GM12878 (cell line): ENCODE data around the gene USP37. TPM values are rescaled to one million over a fixed set of nuclear protein-coding genes. Genes with fewer than 3 reads are reported as not detected.

Experiments
- ATAC-seq: fragments of 200-7000 bp; cut with Tn5 transposase; 3 replicates; pipeline ENCODE4 v1.9.1; 2020; ENCODE audit warnings: mild to moderate bottlenecking, moderate library complexity
- BruUV-seq: library from RNA; stranded (reverse); fragments of 400-500 nt; replicated peaks from 2 replicates; lab custom pipeline; 2021; lab: Mats Ljungman, UMichigan
- CTCF ChIA-PET: fragments of 300-600 bp; sonication (Branson Sonifier 250); formaldehyde crosslinking; extraction: SDS; loops from one replicate; lab custom pipeline; 2021; ENCODE audit warnings: inconsistent platforms; lab: Yijun Ruan, JAX
- POLR2A ChIA-PET: fragments of 350-600 bp; formaldehyde crosslinking; extraction: SDS; loops from one replicate; lab custom pipeline; 2021; ENCODE audit warnings: inconsistent platforms; lab: Charles Lee
- RAD21 ChIA-PET: fragments of 300-600 bp; sonication (Branson Sonifier 250); formaldehyde crosslinking; loops from one replicate; lab custom pipeline; 2023; ENCODE audit warnings: antibody characterized with exemption; ENCODE audit not compliant: unreplicated experiment; lab: Charles Lee
- SMC1A ChIA-PET: fragments of 300-600 bp; sonication (Branson Sonifier 250); formaldehyde crosslinking; loops from one replicate; lab custom pipeline; 2023; ENCODE audit not compliant: unreplicated experiment, uncharacterized antibody; lab: Charles Lee
- DNase-seq: peaks from one replicate; pipeline ENCODE4 v3.0.0-alpha.2; 2011; ENCODE audit warnings: low read depth, low spot score
- FAIRE-seq: peaks from 3 replicates; lab custom pipeline; 2011; peaks lifted over from hg19 to GRCh38; lab: Jason Lieb, UNC
- H2AFZ ChIP-seq: 2 replicates; pipeline ENCODE4 v1.6.0; 2011; ENCODE audit warnings: low read depth, low read length, control low read depth; ENCODE audit not compliant: control insufficient read depth
- H3K27ac ChIP-seq: 2 replicates; pipeline ENCODE4 v1.5.1; 2011; ENCODE audit warnings: control low read depth; ENCODE audit not compliant: control insufficient read depth, insufficient read depth
- H3K27me3 ChIP-seq, 2 experiments: replicated peaks in 1 of 2; 2 replicates each; pipeline versions ENCODE4 v1.6.0 to v1.6.1; 2011; ENCODE audit warnings: low read length in 1 of 2; ENCODE audit not compliant: control insufficient read depth in 2 of 2, insufficient read depth in 2 of 2
- H3K36me3 ChIP-seq, 2 experiments: 2 replicates each; pipeline ENCODE4 v1.5.1; 2011; ENCODE audit warnings: low read length in 1 of 2; ENCODE audit not compliant: control insufficient read depth in 2 of 2, insufficient read depth in 2 of 2
- H3K4me1 ChIP-seq: 2 replicates; pipeline ENCODE4 v1.6.1; 2011; ENCODE audit warnings: mild to moderate bottlenecking, low read length, moderate library complexity, mixed read lengths; ENCODE audit not compliant: control insufficient read depth, insufficient read depth
- H3K4me2 ChIP-seq: 2 replicates; pipeline ENCODE4 v1.6.0; 2011; ENCODE audit warnings: control low read depth; ENCODE audit not compliant: control insufficient read depth, insufficient read depth
- H3K4me3 ChIP-seq: fragments of 200-600 bp; sonication (generic); 2 replicates; pipeline ENCODE4 v1.5.1; 2016
- H3K79me2 ChIP-seq: 2 replicates; pipeline ENCODE4 v1.6.0; 2011; ENCODE audit warnings: low read length; ENCODE audit not compliant: control insufficient read depth, insufficient read depth
- H3K9ac ChIP-seq: 2 replicates; pipeline ENCODE4 v1.8.0; 2011; ENCODE audit warnings: low read length, control low read depth, mixed read lengths; ENCODE audit not compliant: control insufficient read depth, insufficient read depth
- H3K9me3 ChIP-seq: replicated peaks from 3 replicates; pipeline ENCODE4 v1.5.1; 2011; ENCODE audit warnings: mild to moderate bottlenecking, low read length; ENCODE audit not compliant: control insufficient read depth, insufficient read depth
- H4K20me1 ChIP-seq: 2 replicates; pipeline ENCODE4 v1.6.0; 2011; ENCODE audit not compliant: control insufficient read depth, insufficient read depth
- BACH1 ChIP-seq: fragments of 450-650 bp; IDR thresholded peaks from 2 replicates; pipeline ENCODE4 v1.6.1; 2017; ENCODE audit warnings: mild to moderate bottlenecking, borderline replicate concordance
- BCL11A ChIP-seq: IDR thresholded peaks from 2 replicates; pipeline ENCODE4 v1.6.1; 2011; ENCODE audit warnings: low read depth, low read length
- CEBPB ChIP-seq, 2 experiments: fragments of 150-350 bp in 1 of 2; IDR thresholded peaks; 2 replicates each; pipeline ENCODE4 v1.6.1; 2012 to 2014; ENCODE audit warnings: low read depth in 2 of 2, low read length in 2 of 2, borderline replicate concordance in 1 of 2, inconsistent platforms in 1 of 2
- ETV6 ChIP-seq, 2 experiments: fragments of 450-650 bp in 1 of 2; IDR thresholded peaks in 1 of 2; conservative IDR thresholded peaks in 1 of 2; 2 replicates each; pipeline ENCODE4 v1.6.1; 2014; ENCODE audit warnings: antibody characterized with exemption in 1 of 2, borderline replicate concordance in 1 of 2, low read depth in 1 of 2, mild to moderate bottlenecking in 1 of 2, moderate library complexity in 1 of 2
- FOS ChIP-seq: IDR thresholded peaks from 3 replicates; pipeline ENCODE4 v1.6.1; 2011; ENCODE audit warnings: borderline replicate concordance; ENCODE audit not compliant: insufficient read length; ENCODE audit errors: extremely low read depth
- GABPA ChIP-seq: IDR thresholded peaks from 2 replicates; pipeline ENCODE4 v1.6.1; 2014; ENCODE audit warnings: antibody characterized with exemption, low read depth, mild to moderate bottlenecking, inconsistent platforms
- NFXL1 ChIP-seq: fragments of 450-650 bp; IDR thresholded peaks from 2 replicates; pipeline ENCODE4 v1.6.1; 2017; ENCODE audit warnings: antibody characterized with exemption, mild to moderate bottlenecking, borderline replicate concordance
- PBX3 ChIP-seq: IDR thresholded peaks from 2 replicates; pipeline ENCODE4 v1.6.1; 2011; ENCODE audit warnings: mild to moderate bottlenecking, low read depth, low read length, moderate library complexity; ENCODE audit not compliant: insufficient replicate concordance
- POU2F2 ChIP-seq: IDR thresholded peaks from 3 replicates; pipeline ENCODE4 v1.6.1; 2011; ENCODE audit warnings: low read depth, mild to moderate bottlenecking, low read length, borderline replicate concordance
- RAD51 ChIP-seq: fragments of 450-650 bp; IDR thresholded peaks from 2 replicates; pipeline ENCODE4 v1.6.1; 2016; ENCODE audit warnings: moderate library complexity, mild to moderate bottlenecking, inconsistent platforms
- RBBP5 ChIP-seq: fragments of 200-600 bp; sonication (generic); conservative IDR thresholded peaks from 2 replicates; pipeline ENCODE4 v1.6.1; 2016
- RELB ChIP-seq: fragments of 450-650 bp; IDR thresholded peaks from 2 replicates; pipeline ENCODE4 v1.6.1; 2017; ENCODE audit warnings: low read depth, mild to moderate bottlenecking, moderate library complexity
- RUNX3 ChIP-seq: IDR thresholded peaks from 2 replicates; pipeline ENCODE4 v1.6.1; 2012; ENCODE audit warnings: low read length, inconsistent platforms
- SIN3A ChIP-seq: IDR thresholded peaks from 2 replicates; pipeline ENCODE4 v1.6.1; 2012; ENCODE audit warnings: low read depth, low read length, improper control_type of control experiment
- TCF12 ChIP-seq: IDR thresholded peaks from 2 replicates; pipeline ENCODE4 v1.6.1; 2011; ENCODE audit warnings: low read depth, mild to moderate bottlenecking, low read length
- WGBS: methylation state at CpG from one replicate; pipeline ENCODE4 v1.1.6; 2016; ENCODE audit warnings: low lambda C conversion rate; ENCODE audit not compliant: insufficient replicate concordance, insufficient coverage; ENCODE audit errors: missing lambda C conversion rate; 5-methylcytosine and 5-hydroxymethylcytosine counted together
- in situ Hi-C: fragments of 300-500 bp; cut with MboI; formaldehyde crosslinking; loops from 9 replicates; pipeline ENCODE4 v1.14.3; 2018; ENCODE audit warnings: mixed read lengths
- intact Hi-C: fragments of 100-400 bp; cut with micrococcal nuclease; formaldehyde crosslinking; loops from one replicate; pipeline ENCODE4 v1.14.2; 2022; ENCODE audit not compliant: unreplicated experiment
- polyA plus RNA-seq, 11 experiments: library from polyadenylated mRNA; depleted of rRNA in 4 of 11; unstranded in 6 of 11; stranded (reverse) in 5 of 11; fragments of >200 nt; fragmentation: Nextera tagmentation in 4 of 11; fragmentation: Illumina TruSeq in 1 of 11; extraction: Ambion mirVana in 4 of 11; extraction: Trizol in 1 of 11; gene quantifications; 1 replicate in 1 of 11; 2 replicates in 10 of 11; pipeline versions ENCODE4 v1.2.1 to v1.2.3, GENCODE V29; 2011 to 2016; ENCODE audit warnings: inconsistent platforms in 2 of 11, missing spikeins in 2 of 11, low read depth in 1 of 11
- total RNA-seq, 4 experiments: library from RNA; depleted of rRNA in 3 of 4; stranded (reverse); fragments of >200 nt in 3 of 4; fragmentation: Illumina TruSeq in 1 of 4; extraction: Trizol in 1 of 4; gene quantifications; 2 replicates each; pipeline versions ENCODE4 v1.2.1 to v1.2.3, GENCODE V29; 2013 to 2021

Gene USP37
- total and polyA plus RNA-seq, 10 of the 15 experiments (the other 5 are each of a cell fraction or from before 2014, with no cell fraction given): 2.8 to 16.0 (median 10.4) TPM

- FAIRE-seq: no peak
- no peak for TF ChIP-seq BACH1
- TF ChIP-seq PBX3: no peak
- TF ChIP-seq, all 136 proteins: peak for 0
- WGBS: 31% methylated on average over 8 of the region's 8 CpGs
- ATAC-seq: peak; percentile 28
- no peak within 1 kb of the TSS for H3K27ac ChIP-seq
- CTCF ChIA-PET: interaction anchor here (0.6 to 1.3 kb wide), 3 partner anchors 37 to 686 kb away, joined by 3 to 6 read pairs (median 3); no protein-coding TSS in a partner anchor
- no peak within 1 kb of the TSS for H2AFZ ChIP-seq
- H3K9me3 ChIP-seq: no peaks in the 10 kb centered on the region
- SMC1A ChIA-PET: interaction anchor here (1.2 to 1.3 kb wide), 2 partner anchors 9 to 60 kb away, joined by 3 to 4 read pairs; no protein-coding TSS in a partner anchor
- RAD21 ChIA-PET: interaction anchor here (0.6 kb wide), 1 partner anchor 10 kb away, joined by 3 read pairs; no protein-coding TSS in a partner anchor
- no peak within 1 kb of the TSS for H3K4me3 ChIP-seq
- H3K9ac ChIP-seq: no peak within 1 kb of the TSS
- H3K79me2 ChIP-seq: no peaks in the 10 kb centered on the region
- BruUV-seq: no TSS peak
- no peaks in the 10 kb centered on the region for H3K4me1 ChIP-seq
- H3K4me2 ChIP-seq: no peak within 1 kb of the TSS
- in situ Hi-C loops (no loop called here), intact Hi-C loops (no loop called here)
- DNase-seq: no peak
- H3K27me3 ChIP-seq: no peaks in the 10 kb centered on the region; a peak in 1 of 4 replicates
- POLR2A ChIA-PET: interaction anchor here (1.4 kb wide), 1 partner anchor 14 kb away, joined by 3 read pairs; no protein-coding TSS in a partner anchor
- no peaks in the 10 kb centered on the region for H4K20me1 ChIP-seq
- H3K36me3 ChIP-seq: no peaks in the 10 kb centered on the region
Measured at GRCh38 chr2:218607436-218608115, 39.4 kb upstream of the USP37 start, which contains the start of gene PLCD4. TSS of gene PLCD4 (plus strand) at chr2:218607899. CDS start at chr2:218615740, 7,841 bp downstream.

- ATAC-seq (no peak), DNase-seq (no peak), FAIRE-seq (no peak)
- ChIA-PET POLR2A (no interaction called here), SMC1A (no interaction called here), RAD21 (no interaction called here), CTCF (no interaction called here)
- H3K4me3 ChIP-seq: no peak overlapping the region
- H3K27ac ChIP-seq: no peak overlapping the region
- intact Hi-C loops (no loop called here), in situ Hi-C loops (no loop called here)
- no peak overlapping the region for H3K4me2 ChIP-seq
- H3K9ac ChIP-seq: no peak overlapping the region
- no peaks in the 10 kb centered on the region for H3K4me1 ChIP-seq
- WGBS: 59% methylated on average over 2 of the region's 2 CpGs
- H4K20me1 ChIP-seq: no peaks in the 10 kb centered on the region
- no peaks in the 10 kb centered on the region for H3K9me3 ChIP-seq
- no TSS peak for BruUV-seq
- H3K27me3 ChIP-seq: no peaks in the 10 kb centered on the region; a peak in 1 of 4 replicates
- no peaks in the 10 kb centered on the region for H3K36me3 ChIP-seq
- H3K79me2 ChIP-seq: no peaks in the 10 kb centered on the region
- H2AFZ ChIP-seq: no peak overlapping the region
- TF ChIP-seq FOS: no peak
- no peak for TF ChIP-seq RBBP5
- TF ChIP-seq POU2F2: no peak
- no peak for TF ChIP-seq BCL11A
- TF ChIP-seq NFXL1: no peak
- no peak for TF ChIP-seq RAD51
- no peak for TF ChIP-seq RELB
- TF ChIP-seq RUNX3: no peak
- TF ChIP-seq ETV6 (conservative IDR thresholded peaks at IDR 0.05 in 1 of 2, IDR thresholded peaks at IDR 0.05 in 1 of 2; ENCODE audit: borderline replicate concordance in 1 of 2, low read depth in 1 of 2): no peak
- no peak for TF ChIP-seq CEBPB (IDR thresholded peaks at IDR 0.05; ENCODE audit: borderline replicate concordance in 1 of 2, low read depth in 2 of 2, low read length in 2 of 2)
- TF ChIP-seq TCF12: no peak
- no peak for TF ChIP-seq GABPA
- TF ChIP-seq SIN3A: no peak
Measured at GRCh38 chr2:218605432-218605831, 37.3 kb upstream of the USP37 start.
